HCT116 (cell line): Measurements from ENCODE around the gene SP4. TPM values are rescaled to one million over a fixed set of nuclear protein-coding genes. Genes with fewer than 3 reads are reported as not detected.

Experiments used
- ATAC-seq: fragments of 200-7000 bp; cut with Tn5 transposase; 2 replicates; pipeline ENCODE4 v1.9.1; 2020; ENCODE audit warnings: mild to moderate bottlenecking, moderate library complexity
- BruUV-seq: library from RNA; stranded (reverse); fragments of 400-500 nt; replicated peaks from 2 replicates; lab custom pipeline; 2021; lab: Mats Ljungman, UMichigan
- CTCF ChIA-PET: fragments of 300-600 bp; sonication (Branson Sonifier 250); formaldehyde crosslinking; loops from one replicate; lab custom pipeline; 2021; ENCODE audit warnings: antibody characterized with exemption; lab: Charles Lee
- POLR2A ChIA-PET: fragments of 300-600, 350-600 bp; sonication (Branson Sonifier 250); formaldehyde crosslinking; loops from one replicate; lab custom pipeline; 2021; ENCODE audit warnings: antibody characterized with exemption; lab: Charles Lee
- RAD21 ChIA-PET, 2 experiments: fragments of 300-600 bp; sonication (Branson Sonifier 250); formaldehyde crosslinking; loops; one replicate each; lab custom pipeline; 2023; ENCODE audit warnings: low total read pairs in 2 of 2; ENCODE audit not compliant: uncharacterized antibody in 2 of 2, unreplicated experiment in 2 of 2, low non-redundant PET in 1 of 2; lab: Charles Lee
- DNase-seq: peaks from one replicate; pipeline ENCODE4 v3.0.0-alpha.2; 2010; ENCODE audit warnings: low read depth, low spot score
- H2AFZ ChIP-seq: fragments of 200-600 bp; shearing (Covaris generic), sonication (generic); 2 replicates; pipeline ENCODE4 v1.6.1; 2017; ENCODE audit warnings: low read depth, mixed run types, mixed read lengths, antibody characterized with exemption, low read length; ENCODE audit not compliant: poor library complexity, severe bottlenecking
- H3K27ac ChIP-seq: 2 replicates; pipeline ENCODE4 v1.5.1; 2012; ENCODE audit warnings: low read depth, low read length
- H3K27me3 ChIP-seq: fragments of 200-600 bp; sonication (generic); 2 replicates; pipeline ENCODE4 v1.6.1; 2016; ENCODE audit warnings: mixed run types, low read length, mixed read lengths; ENCODE audit not compliant: insufficient read depth
- H3K36me3 ChIP-seq, 2 experiments: fragments of 200-500 bp in 1 of 2; fragments of 200-600 bp in 1 of 2; sonication (Bioruptor generic) in 1 of 2; sonication (generic) in 1 of 2; 2 replicates each; pipeline versions ENCODE4 v1.5.1 to v1.6.1; 2014 to 2016; ENCODE audit warnings: low read length in 2 of 2, inconsistent platforms in 1 of 2, mixed read lengths in 1 of 2, mixed run types in 1 of 2; ENCODE audit not compliant: insufficient read depth in 2 of 2, control insufficient read depth in 1 of 2
- H3K4me1 ChIP-seq, 2 experiments: fragments of 200-600 bp in 1 of 2; sonication (generic) in 1 of 2; 2 replicates each; pipeline versions ENCODE4 v1.5.1 to v1.6.1; 2012 to 2017; ENCODE audit warnings: low read length in 2 of 2, inconsistent platforms in 1 of 2, mild to moderate bottlenecking in 1 of 2, mixed read lengths in 1 of 2, mixed run types in 1 of 2, moderate library complexity in 1 of 2; ENCODE audit not compliant: insufficient read depth in 2 of 2, control insufficient read depth in 1 of 2
- H3K4me2 ChIP-seq: fragments of 200-600 bp; sonication (generic); 2 replicates; pipeline ENCODE4 v1.6.1; 2017; ENCODE audit warnings: mixed run types, low read length, mixed read lengths
- H3K4me3 ChIP-seq, 2 experiments: fragments of 200-600 bp in 1 of 2; sonication (generic) in 1 of 2; replicated peaks in 1 of 2; 2 replicates each; pipeline ENCODE4 v1.5.1; 2011 to 2016; ENCODE audit warnings: low read length in 2 of 2, control low read depth in 1 of 2, low read depth in 1 of 2, mild to moderate bottlenecking in 1 of 2, mixed read lengths in 1 of 2, mixed run types in 1 of 2
- H3K79me2 ChIP-seq: fragments of 200-600 bp; sonication (generic); 2 replicates; pipeline ENCODE4 v1.6.1; 2017; ENCODE audit warnings: mild to moderate bottlenecking, mixed run types, low read length, moderate library complexity, mixed read lengths; ENCODE audit not compliant: insufficient read depth
- H3K9ac ChIP-seq: fragments of 200-600 bp; sonication (generic); 2 replicates; pipeline ENCODE4 v1.6.1; 2016; ENCODE audit warnings: low read length, mixed read lengths
- H3K9me2 ChIP-seq: fragments of 200-600 bp; sonication (generic), shearing (Covaris generic); 2 replicates; pipeline ENCODE4 v1.6.1; 2017; ENCODE audit warnings: mixed run types, mild to moderate bottlenecking, moderate library complexity; ENCODE audit not compliant: insufficient read depth
- H3K9me3 ChIP-seq, 2 experiments: fragments of 200-500 bp in 1 of 2; fragments of 200-600 bp in 1 of 2; sonication (Bioruptor generic) in 1 of 2; sonication (generic) in 1 of 2; 2 replicates each; pipeline ENCODE4 v1.6.1; 2014 to 2017; ENCODE audit warnings: low read length in 2 of 2, mixed read lengths in 2 of 2, inconsistent platforms in 1 of 2, low read depth in 1 of 2, mild to moderate bottlenecking in 1 of 2, mixed run types in 1 of 2, moderate library complexity in 1 of 2; ENCODE audit not compliant: control insufficient read depth in 1 of 2, insufficient read depth in 1 of 2
- H4K20me1 ChIP-seq: fragments of 200-600 bp; sonication (generic), shearing (Covaris generic); 2 replicates; pipeline ENCODE4 v1.6.1; 2017; ENCODE audit warnings: mixed run types, mild to moderate bottlenecking, moderate library complexity; ENCODE audit not compliant: insufficient read depth
- CBX3 ChIP-seq: IDR thresholded peaks from 2 replicates; pipeline ENCODE4 v1.6.1; 2012; ENCODE audit warnings: low read depth
- CEBPB ChIP-seq: IDR thresholded peaks from 2 replicates; pipeline ENCODE4 v1.6.1; 2012; ENCODE audit warnings: low read depth
- EGR1 ChIP-seq: IDR thresholded peaks from 2 replicates; pipeline ENCODE4 v1.6.1; 2012; ENCODE audit warnings: low read depth
- ELF1 ChIP-seq: IDR thresholded peaks from 2 replicates; pipeline ENCODE4 v1.6.1; 2012; ENCODE audit warnings: low read depth, borderline replicate concordance
- EZH2 ChIP-seq: fragments of 200-600 bp; sonication (generic); IDR thresholded peaks from 2 replicates; pipeline ENCODE4 v1.6.1; 2017; ENCODE audit warnings: antibody characterized with exemption, mixed run types
- EZH2phosphoT487 ChIP-seq: fragments of 200-600 bp; IDR thresholded peaks from 2 replicates; pipeline ENCODE4 v1.6.1; 2018; ENCODE audit warnings: antibody characterized with exemption, borderline replicate concordance
- JUND ChIP-seq: IDR thresholded peaks from 2 replicates; pipeline ENCODE4 v1.6.1; 2012
- POLR2A ChIP-seq: IDR thresholded peaks from 2 replicates; pipeline ENCODE4 v1.7.0; 2011; ENCODE audit warnings: borderline replicate concordance; ENCODE audit not compliant: insufficient read depth, insufficient read length; ENCODE audit errors: extremely low read depth
- POLR2AphosphoS5 ChIP-seq: IDR thresholded peaks from 2 replicates; pipeline ENCODE4 v1.6.1; 2011; ENCODE audit warnings: mild to moderate bottlenecking, low read depth, low read length, moderate library complexity
- RAD21 ChIP-seq: IDR thresholded peaks from 2 replicates; pipeline ENCODE4 v1.6.1; 2012; ENCODE audit warnings: low read depth, mild to moderate bottlenecking
- SIN3A ChIP-seq: IDR thresholded peaks from 2 replicates; pipeline ENCODE4 v1.6.1; 2012; ENCODE audit warnings: low read depth
- SP1 ChIP-seq: IDR thresholded peaks from 2 replicates; pipeline ENCODE4 v1.6.1; 2012; ENCODE audit warnings: low read depth
- SRF ChIP-seq: IDR thresholded peaks from 2 replicates; pipeline ENCODE4 v1.6.1; 2012; ENCODE audit warnings: low read depth
- TCF7L2 ChIP-seq: IDR thresholded peaks from 2 replicates; pipeline ENCODE4 v1.7.0; 2011; ENCODE audit warnings: borderline replicate concordance, inconsistent platforms; ENCODE audit not compliant: insufficient read depth, insufficient read length; ENCODE audit errors: extremely low read depth
- ZFX ChIP-seq: fragments of 450-650 bp; IDR thresholded peaks from 2 replicates; pipeline ENCODE4 v1.6.1; 2017
- ZNF274 ChIP-seq: fragments of 200-500 bp; sonication (Bioruptor generic); IDR thresholded peaks from 2 replicates; pipeline ENCODE4 v1.6.1; 2014; ENCODE audit warnings: mild to moderate bottlenecking, low read depth, low read length, inconsistent platforms
- intact Hi-C: fragments of 100-400 bp; cut with micrococcal nuclease; formaldehyde crosslinking; loops from 2 replicates; pipeline ENCODE4 v1.10.0; 2022
- total RNA-seq: library from RNA; stranded (reverse); gene quantifications from one replicate; pipeline ENCODE4 v1.2.1, GENCODE V29; 2021; ENCODE audit not compliant: unreplicated experiment
- TF ChIP-seq, protein P1 (sequence below), 3 experiments: fragments of 200-600 bp in 1 of 3; sonication (generic) in 1 of 3; IDR thresholded peaks in 2 of 3; conservative IDR thresholded peaks in 1 of 3; 2 replicates each; pipeline ENCODE4 v1.5.1; 2012 to 2017; ENCODE audit warnings: low read depth in 2 of 3, low read length in 2 of 3, antibody characterized with exemption in 1 of 3, borderline replicate concordance in 1 of 3, control low read depth in 1 of 3, mild to moderate bottlenecking in 1 of 3, mixed read lengths in 1 of 3, mixed run types in 1 of 3, moderate library complexity in 1 of 3; ENCODE audit not compliant: insufficient read depth in 1 of 3
- TF ChIP-seq, protein P2 (sequence below): IDR thresholded peaks from 2 replicates; pipeline ENCODE4 v1.6.1; 2012; ENCODE audit warnings: low read depth
- TF ChIP-seq, protein P3 (sequence below): IDR thresholded peaks from 2 replicates; pipeline ENCODE4 v1.6.1; 2012
- TF ChIP-seq, protein P4 (sequence below): IDR thresholded peaks from 2 replicates; pipeline ENCODE4 v1.6.1; 2012

Gene SP4
- total RNA-seq, 1 experiment from 2014 or later: 7.6 TPM

DNA sequence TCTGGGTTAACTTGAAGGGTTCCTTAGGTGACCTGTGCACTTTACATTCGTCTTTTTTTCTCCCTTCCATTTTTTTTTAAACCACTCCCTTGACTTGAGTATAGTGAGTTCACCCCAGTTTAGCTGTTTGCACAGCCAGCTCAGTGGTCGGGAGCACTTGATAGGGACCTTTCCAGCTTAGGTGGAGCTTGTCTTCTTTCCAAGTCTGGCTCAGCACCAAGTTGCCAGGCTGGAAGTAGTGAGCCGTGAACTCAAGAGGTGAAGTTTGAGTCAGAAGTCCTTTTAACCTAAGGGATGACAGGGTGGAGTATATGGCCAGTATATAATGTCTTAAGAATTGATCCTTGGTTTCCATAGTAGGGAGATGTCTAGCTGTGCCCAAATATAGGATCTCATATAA lies 122.2 kb downstream of the SP4 start:
- no peak overlapping the region for H3K4me3 ChIP-seq
- no peak overlapping the region for H3K27ac ChIP-seq
- H3K27me3 ChIP-seq: no peaks in the 10 kb centered on the region
- no peak for DNase-seq
- no peaks in the 10 kb centered on the region for H4K20me1 ChIP-seq
- TF ChIP-seq ZNF274 (no peak), SIN3A (no peak), JUND (no peak), ZFX (no peak), POLR2A (no peak), SRF (no peak), CEBPB (no peak), CBX3 (no peak), TCF7L2 (no peak), RAD21 (no peak), EGR1 (no peak), SP1 (no peak), EZH2 (no peak), POLR2AphosphoS5 (no peak), ELF1 (no peak), EZH2phosphoT487 (no peak)
- TF ChIP-seq, protein P1, sequence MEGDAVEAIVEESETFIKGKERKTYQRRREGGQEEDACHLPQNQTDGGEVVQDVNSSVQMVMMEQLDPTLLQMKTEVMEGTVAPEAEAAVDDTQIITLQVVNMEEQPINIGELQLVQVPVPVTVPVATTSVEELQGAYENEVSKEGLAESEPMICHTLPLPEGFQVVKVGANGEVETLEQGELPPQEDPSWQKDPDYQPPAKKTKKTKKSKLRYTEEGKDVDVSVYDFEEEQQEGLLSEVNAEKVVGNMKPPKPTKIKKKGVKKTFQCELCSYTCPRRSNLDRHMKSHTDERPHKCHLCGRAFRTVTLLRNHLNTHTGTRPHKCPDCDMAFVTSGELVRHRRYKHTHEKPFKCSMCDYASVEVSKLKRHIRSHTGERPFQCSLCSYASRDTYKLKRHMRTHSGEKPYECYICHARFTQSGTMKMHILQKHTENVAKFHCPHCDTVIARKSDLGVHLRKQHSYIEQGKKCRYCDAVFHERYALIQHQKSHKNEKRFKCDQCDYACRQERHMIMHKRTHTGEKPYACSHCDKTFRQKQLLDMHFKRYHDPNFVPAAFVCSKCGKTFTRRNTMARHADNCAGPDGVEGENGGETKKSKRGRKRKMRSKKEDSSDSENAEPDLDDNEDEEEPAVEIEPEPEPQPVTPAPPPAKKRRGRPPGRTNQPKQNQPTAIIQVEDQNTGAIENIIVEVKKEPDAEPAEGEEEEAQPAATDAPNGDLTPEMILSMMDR (IDR thresholded peaks at IDR 0.05 in 2 of 3, conservative IDR thresholded peaks at IDR 0.05 in 1 of 3; ENCODE audit: borderline replicate concordance in 1 of 3, insufficient read depth in 1 of 3, low read depth in 2 of 3, low read length in 2 of 3): no peak
- TF ChIP-seq, protein P2, sequence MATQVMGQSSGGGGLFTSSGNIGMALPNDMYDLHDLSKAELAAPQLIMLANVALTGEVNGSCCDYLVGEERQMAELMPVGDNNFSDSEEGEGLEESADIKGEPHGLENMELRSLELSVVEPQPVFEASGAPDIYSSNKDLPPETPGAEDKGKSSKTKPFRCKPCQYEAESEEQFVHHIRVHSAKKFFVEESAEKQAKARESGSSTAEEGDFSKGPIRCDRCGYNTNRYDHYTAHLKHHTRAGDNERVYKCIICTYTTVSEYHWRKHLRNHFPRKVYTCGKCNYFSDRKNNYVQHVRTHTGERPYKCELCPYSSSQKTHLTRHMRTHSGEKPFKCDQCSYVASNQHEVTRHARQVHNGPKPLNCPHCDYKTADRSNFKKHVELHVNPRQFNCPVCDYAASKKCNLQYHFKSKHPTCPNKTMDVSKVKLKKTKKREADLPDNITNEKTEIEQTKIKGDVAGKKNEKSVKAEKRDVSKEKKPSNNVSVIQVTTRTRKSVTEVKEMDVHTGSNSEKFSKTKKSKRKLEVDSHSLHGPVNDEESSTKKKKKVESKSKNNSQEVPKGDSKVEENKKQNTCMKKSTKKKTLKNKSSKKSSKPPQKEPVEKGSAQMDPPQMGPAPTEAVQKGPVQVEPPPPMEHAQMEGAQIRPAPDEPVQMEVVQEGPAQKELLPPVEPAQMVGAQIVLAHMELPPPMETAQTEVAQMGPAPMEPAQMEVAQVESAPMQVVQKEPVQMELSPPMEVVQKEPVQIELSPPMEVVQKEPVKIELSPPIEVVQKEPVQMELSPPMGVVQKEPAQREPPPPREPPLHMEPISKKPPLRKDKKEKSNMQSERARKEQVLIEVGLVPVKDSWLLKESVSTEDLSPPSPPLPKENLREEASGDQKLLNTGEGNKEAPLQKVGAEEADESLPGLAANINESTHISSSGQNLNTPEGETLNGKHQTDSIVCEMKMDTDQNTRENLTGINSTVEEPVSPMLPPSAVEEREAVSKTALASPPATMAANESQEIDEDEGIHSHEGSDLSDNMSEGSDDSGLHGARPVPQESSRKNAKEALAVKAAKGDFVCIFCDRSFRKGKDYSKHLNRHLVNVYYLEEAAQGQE: no peak
- TF ChIP-seq, protein P3, sequence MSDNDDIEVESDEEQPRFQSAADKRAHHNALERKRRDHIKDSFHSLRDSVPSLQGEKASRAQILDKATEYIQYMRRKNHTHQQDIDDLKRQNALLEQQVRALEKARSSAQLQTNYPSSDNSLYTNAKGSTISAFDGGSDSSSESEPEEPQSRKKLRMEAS: no peak
- TF ChIP-seq, protein P4, sequence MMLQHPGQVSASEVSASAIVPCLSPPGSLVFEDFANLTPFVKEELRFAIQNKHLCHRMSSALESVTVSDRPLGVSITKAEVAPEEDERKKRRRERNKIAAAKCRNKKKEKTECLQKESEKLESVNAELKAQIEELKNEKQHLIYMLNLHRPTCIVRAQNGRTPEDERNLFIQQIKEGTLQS: no peak
- CTCF ChIA-PET: no interaction called here
- no peaks in the 10 kb centered on the region for H3K36me3 ChIP-seq
- POLR2A ChIA-PET: no interaction called here
- H3K9me3 ChIP-seq: no peaks in the 10 kb centered on the region
- H3K4me1 ChIP-seq: peaks cover 4 to 6% of the 10 kb centered on the region in 2 experiments; a peak in 2 of 4 replicates
- H3K9ac ChIP-seq: no peak overlapping the region
- H2AFZ ChIP-seq: no peak overlapping the region
- no peak for ATAC-seq
- H3K9me2 ChIP-seq: no peaks in the 10 kb centered on the region
- H3K4me2 ChIP-seq: no peak overlapping the region
- BruUV-seq: no TSS peak
- intact Hi-C loops: no loop called here
- RAD21 ChIA-PET: no interaction called here
- H3K79me2 ChIP-seq: no peaks in the 10 kb centered on the region
